Measurements from ENCODE around the gene INPP1.

DNA sequence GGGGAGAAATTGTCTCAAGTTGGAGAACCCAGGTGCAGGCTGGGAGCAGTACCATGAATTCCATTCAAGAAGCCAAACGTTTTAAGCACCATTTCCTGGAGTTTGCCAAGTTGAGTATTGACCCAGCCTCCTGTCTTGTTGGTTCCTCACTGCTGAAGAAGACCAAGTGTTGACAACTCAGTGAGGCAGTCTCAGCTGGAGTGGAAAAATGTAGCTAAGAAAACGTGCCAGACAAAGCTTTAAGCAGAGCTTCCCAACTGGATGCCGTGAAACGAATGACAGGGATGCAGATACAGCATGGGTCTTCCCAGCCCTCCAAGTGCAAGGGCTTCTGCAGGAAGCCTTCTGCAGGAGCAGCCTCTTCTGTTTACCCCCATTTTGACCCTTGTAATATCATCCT lies 778 bp upstream of the INPP1 start:
- TF ChIP-seq, protein P1, sequence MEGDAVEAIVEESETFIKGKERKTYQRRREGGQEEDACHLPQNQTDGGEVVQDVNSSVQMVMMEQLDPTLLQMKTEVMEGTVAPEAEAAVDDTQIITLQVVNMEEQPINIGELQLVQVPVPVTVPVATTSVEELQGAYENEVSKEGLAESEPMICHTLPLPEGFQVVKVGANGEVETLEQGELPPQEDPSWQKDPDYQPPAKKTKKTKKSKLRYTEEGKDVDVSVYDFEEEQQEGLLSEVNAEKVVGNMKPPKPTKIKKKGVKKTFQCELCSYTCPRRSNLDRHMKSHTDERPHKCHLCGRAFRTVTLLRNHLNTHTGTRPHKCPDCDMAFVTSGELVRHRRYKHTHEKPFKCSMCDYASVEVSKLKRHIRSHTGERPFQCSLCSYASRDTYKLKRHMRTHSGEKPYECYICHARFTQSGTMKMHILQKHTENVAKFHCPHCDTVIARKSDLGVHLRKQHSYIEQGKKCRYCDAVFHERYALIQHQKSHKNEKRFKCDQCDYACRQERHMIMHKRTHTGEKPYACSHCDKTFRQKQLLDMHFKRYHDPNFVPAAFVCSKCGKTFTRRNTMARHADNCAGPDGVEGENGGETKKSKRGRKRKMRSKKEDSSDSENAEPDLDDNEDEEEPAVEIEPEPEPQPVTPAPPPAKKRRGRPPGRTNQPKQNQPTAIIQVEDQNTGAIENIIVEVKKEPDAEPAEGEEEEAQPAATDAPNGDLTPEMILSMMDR (IDR thresholded peaks at IDR 0.05; ENCODE audit: insufficient read depth, low read length): no peak
- TF ChIP-seq POLR2AphosphoS5 (IDR thresholded peaks at IDR 0.05; ENCODE audit: low read depth): no peak
- TF ChIP-seq GABPA (IDR thresholded peaks at IDR 0.05; ENCODE audit: low read depth): no peak
- TF ChIP-seq, protein P2, sequence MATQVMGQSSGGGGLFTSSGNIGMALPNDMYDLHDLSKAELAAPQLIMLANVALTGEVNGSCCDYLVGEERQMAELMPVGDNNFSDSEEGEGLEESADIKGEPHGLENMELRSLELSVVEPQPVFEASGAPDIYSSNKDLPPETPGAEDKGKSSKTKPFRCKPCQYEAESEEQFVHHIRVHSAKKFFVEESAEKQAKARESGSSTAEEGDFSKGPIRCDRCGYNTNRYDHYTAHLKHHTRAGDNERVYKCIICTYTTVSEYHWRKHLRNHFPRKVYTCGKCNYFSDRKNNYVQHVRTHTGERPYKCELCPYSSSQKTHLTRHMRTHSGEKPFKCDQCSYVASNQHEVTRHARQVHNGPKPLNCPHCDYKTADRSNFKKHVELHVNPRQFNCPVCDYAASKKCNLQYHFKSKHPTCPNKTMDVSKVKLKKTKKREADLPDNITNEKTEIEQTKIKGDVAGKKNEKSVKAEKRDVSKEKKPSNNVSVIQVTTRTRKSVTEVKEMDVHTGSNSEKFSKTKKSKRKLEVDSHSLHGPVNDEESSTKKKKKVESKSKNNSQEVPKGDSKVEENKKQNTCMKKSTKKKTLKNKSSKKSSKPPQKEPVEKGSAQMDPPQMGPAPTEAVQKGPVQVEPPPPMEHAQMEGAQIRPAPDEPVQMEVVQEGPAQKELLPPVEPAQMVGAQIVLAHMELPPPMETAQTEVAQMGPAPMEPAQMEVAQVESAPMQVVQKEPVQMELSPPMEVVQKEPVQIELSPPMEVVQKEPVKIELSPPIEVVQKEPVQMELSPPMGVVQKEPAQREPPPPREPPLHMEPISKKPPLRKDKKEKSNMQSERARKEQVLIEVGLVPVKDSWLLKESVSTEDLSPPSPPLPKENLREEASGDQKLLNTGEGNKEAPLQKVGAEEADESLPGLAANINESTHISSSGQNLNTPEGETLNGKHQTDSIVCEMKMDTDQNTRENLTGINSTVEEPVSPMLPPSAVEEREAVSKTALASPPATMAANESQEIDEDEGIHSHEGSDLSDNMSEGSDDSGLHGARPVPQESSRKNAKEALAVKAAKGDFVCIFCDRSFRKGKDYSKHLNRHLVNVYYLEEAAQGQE (IDR thresholded peaks at IDR 0.05; ENCODE audit: insufficient replicate concordance, low read depth): no peak
